Astrocyte of the spinal cord (primary cell): ENCODE measurements around the gene ST3GAL2.

Experiments used
- DNase-seq: peaks from one replicate; pipeline ENCODE4 v3.0.0; 2011; ENCODE audit warnings: low read depth, low spot score
- H3K4me3 ChIP-seq: 2 replicates; pipeline ENCODE4 v1.5.1; 2011; ENCODE audit warnings: low read depth, mild to moderate bottlenecking, low read length, moderate library complexity
- in situ Hi-C: cut with HindIII; loops from 2 replicates; pipeline ENCODE4 v1.10.0; 2017; ENCODE audit warnings: low sequenced_read_pairs
- TF ChIP-seq, protein P1 (sequence below): IDR thresholded peaks from 2 replicates; pipeline ENCODE4 v1.5.1; 2012; ENCODE audit warnings: low read depth, mild to moderate bottlenecking, low read length, inconsistent platforms

The ST3GAL2 gene

DNA sequence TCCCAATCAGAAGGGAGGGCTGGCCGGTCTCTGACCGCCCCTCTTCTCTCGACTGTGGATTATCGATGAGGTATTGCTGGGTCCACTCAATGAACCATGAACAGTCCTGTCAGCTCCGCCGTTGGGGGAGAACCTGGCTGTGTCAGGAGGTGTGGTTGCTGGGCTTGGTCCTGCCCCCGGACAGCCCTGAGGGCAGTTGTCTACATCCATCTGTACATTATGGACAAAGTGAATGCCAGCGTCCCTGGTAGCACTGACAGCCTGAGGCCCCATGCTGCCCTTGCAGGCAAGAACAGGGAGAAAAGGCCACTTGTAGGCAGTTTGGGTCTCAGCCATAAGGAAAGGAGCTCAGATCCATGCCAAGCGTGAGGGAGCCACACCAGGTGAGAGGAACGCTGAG, 38.9 kb downstream of the ST3GAL2 start:
- DNase-seq: no peak
- TF ChIP-seq, protein P1, sequence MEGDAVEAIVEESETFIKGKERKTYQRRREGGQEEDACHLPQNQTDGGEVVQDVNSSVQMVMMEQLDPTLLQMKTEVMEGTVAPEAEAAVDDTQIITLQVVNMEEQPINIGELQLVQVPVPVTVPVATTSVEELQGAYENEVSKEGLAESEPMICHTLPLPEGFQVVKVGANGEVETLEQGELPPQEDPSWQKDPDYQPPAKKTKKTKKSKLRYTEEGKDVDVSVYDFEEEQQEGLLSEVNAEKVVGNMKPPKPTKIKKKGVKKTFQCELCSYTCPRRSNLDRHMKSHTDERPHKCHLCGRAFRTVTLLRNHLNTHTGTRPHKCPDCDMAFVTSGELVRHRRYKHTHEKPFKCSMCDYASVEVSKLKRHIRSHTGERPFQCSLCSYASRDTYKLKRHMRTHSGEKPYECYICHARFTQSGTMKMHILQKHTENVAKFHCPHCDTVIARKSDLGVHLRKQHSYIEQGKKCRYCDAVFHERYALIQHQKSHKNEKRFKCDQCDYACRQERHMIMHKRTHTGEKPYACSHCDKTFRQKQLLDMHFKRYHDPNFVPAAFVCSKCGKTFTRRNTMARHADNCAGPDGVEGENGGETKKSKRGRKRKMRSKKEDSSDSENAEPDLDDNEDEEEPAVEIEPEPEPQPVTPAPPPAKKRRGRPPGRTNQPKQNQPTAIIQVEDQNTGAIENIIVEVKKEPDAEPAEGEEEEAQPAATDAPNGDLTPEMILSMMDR: no peak
- H3K4me3 ChIP-seq: no peak overlapping the region
- in situ Hi-C loops: no loop called here

DNA sequence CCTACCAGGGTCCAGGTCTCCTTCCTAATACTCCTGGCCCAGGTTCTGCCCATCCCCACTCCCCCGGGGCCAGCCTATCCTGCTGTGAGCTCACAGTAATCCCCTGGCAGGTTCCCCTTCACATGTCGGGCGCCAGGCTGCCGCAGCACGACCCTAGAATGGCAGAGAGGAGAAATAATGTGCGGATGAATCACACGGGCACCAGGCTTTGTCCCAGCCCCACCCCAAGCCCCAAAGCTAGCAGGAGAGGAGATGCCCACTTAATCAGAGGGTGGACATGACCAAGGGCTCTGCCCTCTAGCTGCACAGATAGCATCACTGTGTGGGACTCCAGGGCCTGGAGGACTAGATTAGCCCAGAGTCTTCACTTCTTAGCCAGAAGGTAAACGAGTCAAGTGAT, 39.5 kb downstream of the ST3GAL2 start:
- no peak overlapping the region for H3K4me3 ChIP-seq
- DNase-seq: no peak
- in situ Hi-C loops: no loop called here
- TF ChIP-seq, protein P1: no peak

DNA sequence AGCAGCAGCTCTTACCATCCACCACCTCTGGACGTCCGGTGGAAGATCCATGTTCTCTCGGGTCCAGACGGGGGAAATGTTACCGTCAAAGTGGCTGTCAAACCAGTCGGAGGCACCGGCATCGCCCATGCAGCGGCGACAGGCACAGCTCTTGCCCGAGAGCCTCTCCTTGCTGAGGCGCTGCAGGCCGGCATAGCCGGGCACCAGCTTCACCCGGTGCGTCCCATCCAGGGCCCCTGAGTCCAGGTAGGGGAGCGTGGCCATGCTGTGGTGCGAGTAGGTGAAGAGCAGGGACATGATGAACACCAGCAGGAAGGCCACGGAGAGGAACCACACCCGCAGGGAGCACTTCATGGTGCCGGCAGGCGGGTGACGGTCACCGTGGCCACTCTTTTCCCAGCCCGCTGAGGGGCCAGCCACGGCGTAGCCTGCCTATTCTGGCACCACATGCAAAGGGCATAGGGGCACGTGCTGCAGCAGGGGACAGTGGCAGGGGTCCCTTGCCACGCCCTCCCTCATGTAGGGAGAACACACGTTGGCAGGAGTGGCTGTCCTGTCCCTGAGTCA, 40.6 kb downstream of the ST3GAL2 start:
- DNase-seq: no peak
- no peak overlapping the region for H3K4me3 ChIP-seq
- TF ChIP-seq, protein P1: no peak
- in situ Hi-C loops: no loop called here

DNA sequence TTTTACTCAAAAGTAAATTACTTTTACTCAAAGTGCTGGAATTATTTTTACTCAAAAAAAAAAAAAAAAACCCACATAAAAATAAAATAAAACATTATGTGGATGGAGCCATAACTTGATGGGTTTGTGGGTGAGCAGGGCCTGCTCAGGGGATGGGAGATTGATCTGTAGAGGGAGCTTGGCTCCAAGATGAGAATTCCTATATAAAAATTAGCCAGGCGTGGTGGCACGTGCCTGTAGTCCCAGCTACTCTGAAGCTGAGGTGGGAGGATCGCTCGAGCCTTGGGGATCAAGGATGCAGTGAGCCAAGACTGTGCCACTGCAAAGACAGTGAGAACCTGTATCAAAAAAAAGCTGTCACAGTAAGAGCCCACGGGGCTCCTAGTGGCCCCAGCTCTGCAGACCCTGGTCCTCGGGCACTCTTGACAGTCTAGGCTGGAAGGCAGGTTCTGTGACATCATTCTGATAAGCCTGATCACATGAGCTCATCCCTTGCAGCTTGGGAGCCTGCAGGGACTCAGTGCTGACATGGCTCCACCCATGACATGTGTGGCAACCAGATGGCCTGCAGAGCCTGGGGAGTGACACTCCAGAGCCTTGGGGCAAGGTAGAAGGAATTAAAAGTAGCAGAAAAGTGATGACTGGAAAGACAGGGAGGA, 42.5 kb downstream of the ST3GAL2 start:
- no peak overlapping the region for H3K4me3 ChIP-seq
- in situ Hi-C loops: no loop called here
- TF ChIP-seq, protein P1: no peak
- DNase-seq: no peak

DNA sequence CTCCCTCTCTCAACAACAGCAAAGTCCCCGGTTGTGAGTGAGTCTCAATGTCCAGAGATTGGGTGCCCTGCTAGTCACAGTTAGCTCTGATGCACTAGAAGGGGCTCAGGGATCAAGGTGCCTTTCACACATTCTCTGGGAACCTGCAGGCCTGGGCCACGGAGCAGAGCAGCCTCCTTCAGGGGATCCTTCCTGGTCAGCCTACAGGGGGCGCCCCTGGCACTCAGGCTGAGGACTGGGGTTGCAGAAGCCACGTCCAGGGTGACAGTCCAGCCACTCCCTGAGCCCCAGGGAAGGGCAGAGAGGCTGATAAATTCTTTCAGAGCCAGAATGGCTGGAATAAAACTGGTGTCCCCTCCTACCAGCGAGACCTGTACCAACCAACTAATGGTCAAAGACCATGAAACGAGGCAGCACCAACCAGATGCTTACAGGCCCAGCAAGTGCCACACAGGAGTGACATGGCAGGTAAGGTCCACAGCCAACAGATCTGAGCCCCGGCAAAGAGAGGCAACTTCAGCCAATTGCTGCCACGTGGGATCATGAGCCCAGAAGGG, 43.5 kb downstream of the ST3GAL2 start:
- no peak overlapping the region for H3K4me3 ChIP-seq
- DNase-seq: peak; percentile 20
- TF ChIP-seq, protein P1: peak; percentile 82
- in situ Hi-C loops: no loop called here

DNA sequence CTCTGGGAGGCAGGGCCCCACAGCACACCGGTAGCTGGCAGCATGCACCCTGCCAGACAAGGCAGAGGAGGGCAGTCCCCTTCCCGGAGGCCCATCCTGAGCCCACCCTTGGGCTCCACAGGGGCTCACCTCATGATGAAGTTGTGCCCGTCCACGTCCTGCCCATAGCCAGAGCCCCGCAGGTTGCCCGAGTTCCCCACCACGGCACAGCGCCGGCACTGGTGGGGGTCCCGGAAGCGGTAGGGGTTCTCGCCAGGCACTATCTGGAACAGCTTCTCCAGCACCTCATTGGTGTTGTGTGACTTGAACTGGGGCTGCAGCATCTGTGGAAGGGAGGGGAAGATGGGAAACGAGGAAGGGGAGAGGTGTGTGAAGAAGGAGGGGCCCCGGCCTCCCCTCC, 44.0 kb downstream of the ST3GAL2 start:
- in situ Hi-C loops: no loop called here

More for the DNA sequence above, 44.0 kb downstream of the ST3GAL2 start:
- TF ChIP-seq, protein P1: no peak
- H3K4me3 ChIP-seq: no peak overlapping the region
- no peak for DNase-seq
